NCI-H226 (cell line): ENCODE data around the gene PTPN22.

Experiments used
- DNase-seq: peaks from one replicate; pipeline ENCODE4 v3.0.0-alpha.2; 2015

Gene PTPN22

GRCh38 chr1:113871597-113872113 lies at the start of gene PTPN22:
TSS of gene PTPN22 (minus strand) at chr1:113871712.
- DNase-seq, result peak; percentile 59

GRCh38 chr1:113918243-113918642 lies 46.7 kb upstream of the PTPN22 start:
- DNase-seq, result no peak

- DNase-seq, result peak; percentile 60
Measured at GRCh38 chr1:113917400-113918082, 46.0 kb upstream of the PTPN22 start.

- no peak for DNase-seq
Measured at GRCh38 chr1:113916974-113917373, 45.5 kb upstream of the PTPN22 start.

GRCh38 chr1:113913887-113914664 lies 42.6 kb upstream of the PTPN22 start:
- DNase-seq, result no peak

- no peak for DNase-seq
Measured at GRCh38 chr1:113913312-113913668, 41.8 kb upstream of the PTPN22 start.

GRCh38 chr1:113912594-113913311 lies 41.2 kb upstream of the PTPN22 start:
- DNase-seq, result peak; percentile 83

- no peak for DNase-seq
Measured at GRCh38 chr1:113905435-113905861, 33.9 kb upstream of the PTPN22 start.

- peak; percentile 100 for DNase-seq
Measured at GRCh38 chr1:113904674-113905434, 33.3 kb upstream of the PTPN22 start, which contains the start of the genes AP4B1 and DCLRE1B. TSS of gene AP4B1 (minus strand) at chr1:113904799. CDS start at chr1:113904717, 82 bp downstream. TSS of gene DCLRE1B (plus strand) at chr1:113905326. CDS start at chr1:113905587, 261 bp downstream.

- no peak for DNase-seq
Measured at GRCh38 chr1:113904293-113904673, 32.8 kb upstream of the PTPN22 start.

GRCh38 chr1:113903501-113904292 lies 32.2 kb upstream of the PTPN22 start:
- no peak for DNase-seq

GRCh38 chr1:113901191-113901590 lies 29.7 kb upstream of the PTPN22 start:
- DNase-seq, result no peak

- no peak for DNase-seq
Measured at GRCh38 chr1:113899111-113899510, 27.6 kb upstream of the PTPN22 start.

- DNase-seq, result no peak
Measured at GRCh38 chr1:113898241-113898814, 26.8 kb upstream of the PTPN22 start.

- DNase-seq, result no peak
Measured at GRCh38 chr1:113895961-113896360, 24.4 kb upstream of the PTPN22 start.

- DNase-seq, result no peak
Measured at GRCh38 chr1:113895098-113895497, 23.6 kb upstream of the PTPN22 start.

- no peak for DNase-seq
Measured at GRCh38 chr1:113893267-113893666, 21.8 kb upstream of the PTPN22 start.

- DNase-seq, result no peak
Measured at GRCh38 chr1:113891631-113892220, 20.2 kb upstream of the PTPN22 start.

- DNase-seq, result no peak
Measured at GRCh38 chr1:113890816-113891215, 19.3 kb upstream of the PTPN22 start.

- DNase-seq, result no peak
Measured at GRCh38 chr1:113887402-113888175, 16.1 kb upstream of the PTPN22 start, which contains the start of gene BCL2L15. TSS of gene BCL2L15 (minus strand) at chr1:113887581. CDS start at chr1:113887375, 206 bp downstream.
